Stimulated activated CD8-positive, alpha-beta memory T cell treated with anti-CD3 and anti-CD28 coated beads, Interleukin-12 subunit alpha, Interleukin-12 subunit beta, amount 100 ng/mL, for 4 hours (primary cell): ENCODE results near the gene ELAVL2.

Source experiments
- DNase-seq: peaks from one replicate; pipeline ENCODE4 v3.0.0-alpha.2; 2020; ENCODE audit warnings: low read depth

The ELAVL2 gene

DNA sequence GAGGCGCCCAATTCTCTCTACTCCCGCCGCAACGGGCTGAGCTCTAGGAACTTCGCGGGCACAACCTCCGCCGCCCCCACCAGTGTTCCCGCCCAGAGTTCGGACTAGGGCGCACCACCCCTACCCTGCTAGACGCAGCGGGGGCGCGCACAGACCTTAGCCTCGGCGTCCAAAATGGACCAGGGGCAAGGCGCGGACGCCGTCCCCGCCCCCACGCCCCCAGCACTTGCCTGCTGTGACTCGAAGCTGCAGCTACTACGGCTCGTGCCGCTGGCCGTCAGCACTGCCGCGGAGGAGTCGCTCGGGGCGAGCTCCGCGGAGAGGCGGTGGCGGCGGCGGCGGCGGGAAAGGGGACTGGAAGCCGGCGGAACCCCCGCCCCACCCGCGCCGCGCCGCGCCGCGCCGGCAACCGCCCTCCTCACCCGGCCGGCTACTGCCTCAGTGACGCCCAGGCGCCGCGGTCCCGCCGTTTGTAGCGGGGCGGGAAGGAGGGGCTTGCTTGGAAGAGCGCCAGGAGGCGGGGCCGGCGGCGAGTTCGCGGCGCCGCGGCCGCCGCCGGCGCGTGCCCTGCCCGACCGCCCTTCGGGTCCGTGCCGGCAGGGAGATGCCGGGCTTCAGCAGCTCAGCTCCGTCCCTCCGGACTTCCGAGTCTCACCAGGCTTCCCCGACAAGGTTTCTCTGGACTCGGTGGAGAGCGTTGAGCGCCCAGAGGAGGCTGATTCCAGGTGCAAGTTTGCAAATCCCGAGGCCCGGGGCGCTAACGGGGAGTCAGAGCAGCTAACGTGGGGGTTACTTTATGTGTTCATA, 4.5 kb downstream of the ELAVL2 start:
- DNase-seq = no peak

GRCh38 chr9:23820451-23821374, 5.3 kb downstream of the ELAVL2 start:
- DNase-seq = no peak

GRCh38 chr9:23819403-23819802, 6.6 kb downstream of the ELAVL2 start:
- no peak for DNase-seq

DNA sequence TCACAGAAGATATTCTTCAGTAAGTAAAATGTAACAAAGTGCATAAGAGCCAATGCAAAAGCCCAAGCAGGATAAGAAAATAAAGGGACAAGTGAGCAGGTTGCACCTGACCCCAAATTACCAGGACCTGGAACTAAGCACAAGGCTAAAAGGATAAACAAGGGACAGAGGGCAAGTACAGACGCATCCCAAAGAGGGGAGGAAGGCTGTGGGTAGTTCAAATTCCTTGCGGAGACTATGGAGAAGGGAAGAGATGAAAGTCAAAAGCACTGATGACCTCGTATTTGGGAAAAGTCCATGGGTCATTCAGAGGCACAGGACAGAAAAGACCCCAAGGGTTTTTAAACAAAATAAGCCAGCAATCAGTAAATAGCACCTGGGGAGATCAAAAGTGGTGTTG, 11.8 kb downstream of the ELAVL2 start:
- DNase-seq = no peak

- DNase-seq = no peak
These were observed 13.4 kb downstream of the ELAVL2 start for GRCh38 chr9:23812673-23813072.

- DNase-seq = no peak
These were observed 14.4 kb downstream of the ELAVL2 start for GRCh38 chr9:23811633-23812032.

DNA sequence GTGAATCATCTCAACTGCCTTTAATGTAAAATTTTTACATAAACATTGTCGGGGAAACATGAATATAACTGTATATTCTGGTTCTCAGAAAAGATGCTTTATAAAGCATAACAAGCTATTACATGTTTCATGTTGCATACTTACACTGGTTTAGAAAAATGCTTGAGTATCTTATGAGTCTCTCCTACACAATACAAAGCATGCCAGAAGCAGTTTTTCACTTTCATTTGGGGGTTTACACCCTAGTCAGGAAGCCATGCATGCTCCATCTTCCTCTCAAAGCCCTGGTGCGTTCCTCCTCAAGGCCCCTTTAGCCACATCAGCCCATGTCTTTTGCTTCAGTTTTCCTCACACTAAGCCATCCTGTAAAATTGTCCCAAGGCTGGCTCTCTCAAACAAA, 22.8 kb downstream of the ELAVL2 start:
- no peak for DNase-seq

GRCh38 chr9:23801523-23801922, 24.5 kb downstream of the ELAVL2 start:
- DNase-seq = no peak

GRCh38 chr9:23799521-23799920, 26.5 kb downstream of the ELAVL2 start:
- DNase-seq = no peak

GRCh38 chr9:23798325-23798724, 27.7 kb downstream of the ELAVL2 start:
- DNase-seq = no peak

GRCh38 chr9:23796209-23796608, 29.8 kb downstream of the ELAVL2 start:
- DNase-seq = no peak

- DNase-seq = no peak
These were observed 35.4 kb downstream of the ELAVL2 start for GRCh38 chr9:23790351-23791260.

GRCh38 chr9:23789529-23790254, 36.3 kb downstream of the ELAVL2 start:
- DNase-seq = no peak

- no peak for DNase-seq
These were observed 41.1 kb downstream of the ELAVL2 start for GRCh38 chr9:23784962-23785361.

DNA sequence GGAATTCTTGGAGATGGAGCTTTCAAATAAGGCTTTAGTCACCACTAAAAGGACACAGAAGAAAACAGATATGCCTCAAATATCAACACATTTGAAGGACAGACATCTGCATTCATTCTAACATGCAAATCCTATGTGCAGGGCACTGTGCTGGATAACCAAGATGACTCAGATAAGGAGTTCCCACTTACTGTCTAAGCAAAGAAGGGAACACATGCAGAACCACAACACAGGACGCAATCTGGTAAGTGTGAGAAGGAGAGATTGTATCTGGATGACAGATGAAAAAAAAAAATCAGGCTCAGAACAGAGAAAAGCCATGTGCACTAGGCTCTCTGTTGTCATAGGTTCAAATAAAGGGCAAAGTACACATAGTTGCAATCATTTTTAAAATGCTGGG, 42.5 kb downstream of the ELAVL2 start:
- no peak for DNase-seq

- DNase-seq = no peak
These were observed 46.8 kb downstream of the ELAVL2 start for GRCh38 chr9:23779220-23779619.

DNA sequence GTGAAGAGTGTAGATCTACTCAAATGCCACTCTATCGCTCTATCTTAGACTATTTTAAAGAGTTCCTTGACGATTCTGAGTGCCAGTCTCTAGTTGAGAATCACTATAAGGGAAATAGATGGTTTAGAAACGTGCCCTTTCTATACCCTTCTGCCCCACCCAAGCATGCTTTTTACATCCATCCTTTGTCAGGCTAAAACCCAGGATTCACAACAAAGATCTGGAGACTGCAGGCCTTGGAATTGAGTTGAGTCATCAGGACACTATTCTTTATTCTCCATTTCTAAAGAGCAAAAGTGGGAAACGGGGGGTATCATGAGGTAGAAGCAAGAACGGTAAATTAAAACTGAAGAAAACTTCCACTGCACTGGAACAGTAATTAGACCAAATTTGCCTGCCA, 48.7 kb downstream of the ELAVL2 start:
- no peak for DNase-seq

DNA sequence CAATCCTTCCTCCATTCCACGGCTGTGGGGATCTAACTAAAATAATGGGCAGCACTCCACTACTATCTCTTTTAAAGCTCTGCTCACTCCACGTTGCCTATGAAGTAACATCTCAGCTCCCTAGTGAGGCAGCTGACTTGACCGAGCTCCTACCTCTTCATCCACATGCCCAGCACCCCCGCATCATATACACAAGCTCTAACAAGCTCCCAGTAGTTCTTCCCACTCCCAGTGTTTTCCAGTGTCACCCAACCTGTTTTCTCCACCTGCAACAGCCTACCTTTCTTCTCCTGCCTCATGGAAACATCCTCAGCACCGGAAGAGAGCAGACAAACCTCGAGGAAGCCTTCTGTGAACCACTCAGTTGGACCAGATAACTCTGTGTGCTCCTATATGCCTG, 50.5 kb downstream of the ELAVL2 start:
- DNase-seq = no peak

DNA sequence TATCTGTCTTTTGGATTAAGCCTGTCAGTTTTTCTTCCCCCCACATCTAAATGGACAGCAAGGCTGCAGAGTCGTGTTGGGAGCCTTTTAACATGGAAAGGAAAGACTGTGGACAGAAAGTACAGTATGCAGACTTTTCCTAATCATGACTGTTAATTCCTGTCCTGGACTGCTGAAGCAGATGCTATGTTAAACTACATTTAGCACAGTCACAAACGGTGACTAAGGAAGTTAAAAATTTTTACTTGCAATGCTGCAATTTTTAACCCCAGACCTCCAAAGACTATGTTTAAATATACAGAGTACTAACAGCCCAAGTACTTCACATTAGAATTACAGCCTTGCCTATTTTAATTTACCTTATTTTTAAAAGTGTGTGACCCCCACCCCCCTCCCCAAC, 51.8 kb downstream of the ELAVL2 start:
- DNase-seq = no peak

DNA sequence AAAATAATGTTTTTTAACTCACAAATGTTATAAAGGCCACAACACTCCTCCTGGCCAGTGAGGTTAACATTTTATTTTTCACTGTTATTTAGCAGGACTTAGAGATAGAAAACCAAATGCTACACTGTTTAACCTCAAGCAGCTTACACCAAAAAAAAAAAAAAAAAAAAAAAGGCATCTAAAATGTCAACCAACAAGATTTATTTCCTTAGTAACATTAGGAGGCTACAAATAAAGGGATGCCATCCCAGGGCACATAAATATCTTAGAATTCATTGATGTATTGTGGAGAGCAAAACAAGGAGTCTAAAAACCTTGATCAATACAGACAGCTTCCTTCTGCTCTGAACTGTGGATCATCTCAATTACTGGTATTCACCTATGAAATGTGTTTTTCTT, 53.7 kb downstream of the ELAVL2 start:
- no peak for DNase-seq

DNA sequence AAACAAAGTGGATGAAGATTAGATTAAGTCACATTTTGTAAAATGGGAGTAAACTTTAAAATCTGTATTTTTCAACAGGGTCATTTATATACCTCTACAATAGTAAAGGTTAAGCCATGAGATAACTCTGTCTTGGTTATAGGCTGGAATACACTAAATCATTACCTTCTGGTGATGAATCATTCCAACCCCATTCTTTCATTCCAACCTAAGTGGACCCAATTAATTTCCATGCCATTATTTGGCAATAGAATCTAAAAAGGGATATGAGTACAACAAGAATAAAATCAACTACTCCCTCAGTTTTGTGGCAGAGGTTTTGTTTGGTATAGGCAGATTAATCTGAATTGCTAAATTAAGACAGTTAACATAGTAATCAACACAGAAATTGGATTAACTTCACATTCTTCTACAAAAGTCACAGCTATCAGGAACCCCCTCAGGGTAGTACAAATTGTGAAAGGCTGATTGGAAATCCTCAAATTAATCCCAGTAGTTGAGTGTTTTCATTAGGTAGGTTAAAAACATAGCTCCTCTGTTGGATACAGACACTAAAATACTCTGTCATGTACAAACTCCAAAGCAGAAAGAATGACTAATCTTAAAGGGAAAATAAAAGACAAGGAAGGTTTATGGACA, 54.2 kb downstream of the ELAVL2 start:
- no peak for DNase-seq
